Ovary (tissue), 9 donors: Measurements from ENCODE around the gene AGAP2. TPM values are rescaled to one million over a fixed set of nuclear protein-coding genes. Genes with fewer than 3 reads are reported as not detected.

Experiments
- DNase-seq, 5 donors: peaks; one replicate each; pipeline ENCODE4 v3.0.0-alpha.2; 2019 to 2020
- H3K27ac ChIP-seq, 2 donors: fragments of 200-600 bp; one replicate each; pipeline versions ENCODE4 v1.5.1 to v1.8.0; 2019 to 2022
- H3K27me3 ChIP-seq: fragments of 200-600 bp; one replicate; pipeline ENCODE4 v1.8.0; 2022
- H3K36me3 ChIP-seq: fragments of 200-600 bp; sonication (generic); one replicate; pipeline ENCODE4 v1.5.1; 2019
- H3K4me1 ChIP-seq: one replicate; pipeline ENCODE4 v1.8.1; 2013; ENCODE audit warnings: mild to moderate bottlenecking, moderate library complexity; ENCODE audit not compliant: insufficient read depth
- H3K4me3 ChIP-seq: fragments of 200-600 bp; sonication (generic); one replicate; pipeline ENCODE4 v1.5.1; 2017
- H3K9me3 ChIP-seq, 2 donors: fragments of 200-600 bp in 1 of 2; sonication (generic) in 1 of 2; one replicate each; pipeline versions ENCODE4 v1.5.1 to v1.8.1; 2013 to 2019; ENCODE audit warnings: mild to moderate bottlenecking in 1 of 2, moderate library complexity in 1 of 2
- EP300 ChIP-seq: sonication (generic); formaldehyde crosslinking; IDR thresholded peaks from one replicate; pipeline ENCODE4 v1.6.1; 2017; ENCODE audit warnings: antibody characterized with exemption
- POLR2A ChIP-seq: fragments of 450-650 bp; IDR thresholded peaks from one replicate; pipeline ENCODE4 v1.6.1; 2017; ENCODE audit warnings: antibody characterized with exemption, mild to moderate bottlenecking, moderate library complexity
- WGBS, 3 donors: extraction: QIAGEN DNeasy Blood & Tissue Kit in 1 of 3; methylation state at CpG; one replicate each; pipeline versions ENCODE4 v1.1.5 to v1.1.7; 2013 to 2017; 5-methylcytosine and 5-hydroxymethylcytosine counted together
- intact Hi-C, 4 donors: fragments of 100-400 bp; cut with DNase I; formaldehyde crosslinking; loops; one replicate each; pipeline versions ENCODE4 v1.11.0 to v1.15.1; 2022 to 2023
- polyA plus RNA-seq, 2 donors: library from polyadenylated mRNA; stranded (reverse); fragments of 200-250 nt in 1 of 2; fragments of 350-450 nt in 1 of 2; fragmentation: Illumina TruSeq in 1 of 2; extraction: RNeasy Lipid Tissue Mini Kit (QIAGEN cat#74804) in 1 of 2; gene quantifications; one replicate each; pipeline ENCODE4 v1.2.3, GENCODE V29; 2013 to 2014
- total RNA-seq, 7 donors: library from RNA; depleted of rRNA in 2 of 7; stranded (reverse); fragments of >200 nt in 2 of 7; fragmentation: NEBNext Ultra II Directional in 3 of 7; extraction: Animal tissue kit (Norgen Biotek cat#: 25700) in 3 of 7; gene quantifications; one replicate each; pipeline versions ENCODE4 v1.1.0 to v1.2.4, GENCODE V29; 2016 to 2023
- TF ChIP-seq, protein P1 (sequence below), 3 donors: fragments of 450-650 bp in 2 of 3; fragments of 200-600 bp in 1 of 3; IDR thresholded peaks; one replicate each; pipeline versions ENCODE4 v1.5.1 to v1.8.0; 2016 to 2022; ENCODE audit warnings: antibody characterized with exemption in 3 of 3, mild to moderate bottlenecking in 1 of 3
- donor health status: DM: no; HTN: no; CAD: no; lungs with moderate emphysema.
- donor health status: DM: no; HTN: no; CAD: no.
- donor health status: Bipolar disorder and iron deficiency.
- donor health status: DM: yes; HTN: yes; CAD: no.
- donor health status: DM: no; HTN: no; CAD: no.
- donor health status: DM: yes; HTN: yes; CAD: no.

Gene AGAP2
- total and polyA plus RNA-seq, 9 donors: 0.33 to 1.3 (median 0.60) TPM

DNA sequence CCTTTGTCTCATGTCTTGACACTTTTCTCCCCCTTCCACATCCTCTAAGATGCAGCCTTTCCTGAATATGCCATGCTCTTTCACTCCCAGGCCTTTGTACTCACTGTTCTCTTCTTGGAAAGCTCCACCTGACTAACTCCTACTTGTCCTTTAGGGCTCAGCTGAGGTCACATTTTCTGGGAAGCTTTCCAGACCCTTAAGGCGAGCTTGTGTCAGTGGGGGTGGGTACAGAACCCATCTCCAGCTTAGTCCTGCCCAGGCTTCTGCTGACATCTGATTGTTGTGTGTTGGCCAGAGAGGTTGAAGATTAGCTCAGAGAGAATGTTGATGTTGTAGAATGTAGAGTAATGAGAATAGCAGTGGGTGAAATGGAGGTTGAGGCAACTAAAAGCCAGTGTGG lies 41.2 kb upstream of the AGAP2 start:
- Histone ChIP-seq H3K36me3 (no peaks in the 10 kb centered on the region), H3K4me1 (peaks cover 3% of the 10 kb centered on the region), H3K4me3 (no peak overlapping the region), H3K27me3 (no peaks in the 10 kb centered on the region), H3K9me3 (no peaks in the 10 kb centered on the region), H3K27ac (no peak overlapping the region)
- TF ChIP-seq EP300: no peak
- TF ChIP-seq, protein P1, sequence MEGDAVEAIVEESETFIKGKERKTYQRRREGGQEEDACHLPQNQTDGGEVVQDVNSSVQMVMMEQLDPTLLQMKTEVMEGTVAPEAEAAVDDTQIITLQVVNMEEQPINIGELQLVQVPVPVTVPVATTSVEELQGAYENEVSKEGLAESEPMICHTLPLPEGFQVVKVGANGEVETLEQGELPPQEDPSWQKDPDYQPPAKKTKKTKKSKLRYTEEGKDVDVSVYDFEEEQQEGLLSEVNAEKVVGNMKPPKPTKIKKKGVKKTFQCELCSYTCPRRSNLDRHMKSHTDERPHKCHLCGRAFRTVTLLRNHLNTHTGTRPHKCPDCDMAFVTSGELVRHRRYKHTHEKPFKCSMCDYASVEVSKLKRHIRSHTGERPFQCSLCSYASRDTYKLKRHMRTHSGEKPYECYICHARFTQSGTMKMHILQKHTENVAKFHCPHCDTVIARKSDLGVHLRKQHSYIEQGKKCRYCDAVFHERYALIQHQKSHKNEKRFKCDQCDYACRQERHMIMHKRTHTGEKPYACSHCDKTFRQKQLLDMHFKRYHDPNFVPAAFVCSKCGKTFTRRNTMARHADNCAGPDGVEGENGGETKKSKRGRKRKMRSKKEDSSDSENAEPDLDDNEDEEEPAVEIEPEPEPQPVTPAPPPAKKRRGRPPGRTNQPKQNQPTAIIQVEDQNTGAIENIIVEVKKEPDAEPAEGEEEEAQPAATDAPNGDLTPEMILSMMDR (IDR thresholded peaks at IDR 0.05): no peak
- TF ChIP-seq POLR2A: no peak
- WGBS, 3 donors: 53 to 56% (median 56%) methylated on average over 1 of the region's 1 CpG
- no peak for DNase-seq
- intact Hi-C loops: loop anchor here in 1 of 4 donors (10.0 kb wide), 1 partner anchor 55 kb away; no protein-coding TSS in a partner anchor

DNA sequence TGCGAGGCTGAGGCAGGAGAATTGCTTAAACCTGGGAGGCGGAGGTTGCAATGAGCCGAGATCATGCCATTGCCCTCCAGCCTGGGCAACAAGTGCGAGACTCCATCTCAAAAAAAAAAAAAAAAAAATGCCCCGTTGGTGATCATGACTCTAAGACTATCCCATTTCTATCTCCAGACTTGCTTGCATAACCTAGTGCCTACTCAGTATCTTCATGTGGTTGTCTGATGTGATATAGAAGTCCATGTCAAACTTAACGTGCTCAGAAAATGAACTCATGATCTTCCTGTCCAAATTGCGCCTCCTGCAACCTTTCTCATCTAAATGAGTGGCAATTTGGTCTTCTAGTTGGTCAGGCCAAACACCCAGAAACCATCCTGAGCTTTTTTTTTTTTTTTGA lies 39.4 kb upstream of the AGAP2 start:
- Histone ChIP-seq H3K27me3 (no peaks in the 10 kb centered on the region), H3K9me3 (no peaks in the 10 kb centered on the region), H3K27ac (no peak overlapping the region), H3K36me3 (no peaks in the 10 kb centered on the region), H3K4me1 (no peaks in the 10 kb centered on the region), H3K4me3 (no peak overlapping the region)
- DNase-seq: no peak
- TF ChIP-seq, protein P1 (IDR thresholded peaks at IDR 0.05): no peak
- TF ChIP-seq POLR2A: no peak
- TF ChIP-seq EP300: no peak
- intact Hi-C loops: no loop called here
- 92 to 96% (median 94%) methylated on average over 7 of the region's 7 CpGs for WGBS, 3 donors

DNA sequence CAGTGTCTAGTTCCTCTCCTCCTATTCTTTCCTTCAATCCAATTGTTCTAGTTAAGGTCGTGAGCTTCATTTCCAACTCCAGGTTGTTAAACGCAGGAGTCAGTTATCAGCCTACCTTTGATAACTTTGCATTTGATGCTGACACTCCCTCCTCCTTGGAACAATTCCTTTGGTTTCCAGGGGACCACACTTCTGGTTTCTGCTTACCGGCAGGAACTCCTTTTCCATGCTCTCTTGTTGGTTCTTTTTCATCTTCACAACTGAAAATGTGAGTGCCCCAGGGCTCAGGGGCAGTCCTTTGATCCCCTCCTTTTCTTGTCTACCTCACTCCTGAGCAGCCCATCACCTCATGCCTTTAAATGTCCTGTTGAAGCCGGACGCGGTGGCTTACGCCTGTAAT lies 38.8 kb upstream of the AGAP2 start:
- no peak for TF ChIP-seq POLR2A
- TF ChIP-seq, protein P1 (IDR thresholded peaks at IDR 0.05): no peak
- TF ChIP-seq EP300: no peak
- no peaks in the 10 kb centered on the region for H3K27me3 ChIP-seq
- H3K4me3 ChIP-seq: no peak overlapping the region
- no peaks in the 10 kb centered on the region for H3K36me3 ChIP-seq
- no peak overlapping the region for H3K27ac ChIP-seq
- no peaks in the 10 kb centered on the region for H3K4me1 ChIP-seq
- no peaks in the 10 kb centered on the region for H3K9me3 ChIP-seq
- 85 to 90% (median 87%) methylated on average over 7 of the region's 7 CpGs for WGBS, 3 donors
- intact Hi-C loops: no loop called here
- no peak for DNase-seq

DNA sequence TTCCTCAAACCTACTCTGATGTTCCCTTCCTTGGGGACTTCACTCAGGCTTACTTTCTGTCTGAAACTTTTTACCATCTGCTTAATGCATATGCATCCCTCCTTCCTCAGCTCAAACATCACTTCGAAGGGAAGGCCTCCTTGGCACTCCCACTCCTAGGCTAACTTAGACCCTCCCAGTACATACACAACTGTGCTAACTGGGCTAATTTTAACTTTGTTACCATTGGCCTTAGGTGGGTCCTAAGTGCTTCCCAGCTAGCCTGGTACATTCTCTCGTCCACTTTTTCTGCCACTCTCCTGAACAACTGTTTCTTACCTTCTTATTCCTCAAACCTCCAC lies 37.7 kb upstream of the AGAP2 start:
- TF ChIP-seq POLR2A (no peak), EP300 (no peak)
- TF ChIP-seq, protein P1 (IDR thresholded peaks at IDR 0.05): no peak
- Histone ChIP-seq H3K9me3 (no peaks in the 10 kb centered on the region), H3K4me1 (peaks cover 2% of the 10 kb centered on the region), H3K27ac (no peak overlapping the region), H3K4me3 (no peak overlapping the region), H3K36me3 (no peaks in the 10 kb centered on the region), H3K27me3 (no peaks in the 10 kb centered on the region)
- intact Hi-C loops: no loop called here
- WGBS, 3 donors: 79 to 89% (median 88%) methylated on average over 2 of the region's 2 CpGs
- no peak for DNase-seq
